T-helper 1 cell treated with Interleukin-12 subunit alpha and Interleukin-12 subunit beta and Interleukin-4 antibody, amounts not matched to agents 30 μg/mL and 1 μg/mL, for 36 hours (primary cell): ENCODE measurements around the gene BTBD2.

Experiments used
- H3K27ac Mint-ChIP-seq: one replicate; pipeline ENCODE4 v1.8.0; 2021; ENCODE audit warnings: mild to moderate bottlenecking, mixed read lengths
- H3K27me3 Mint-ChIP-seq: one replicate; pipeline ENCODE4 v1.8.0; 2021; ENCODE audit warnings: low read depth, mixed read lengths
- H3K36me3 Mint-ChIP-seq: one replicate; pipeline ENCODE4 v1.8.0; 2021; ENCODE audit warnings: low read depth, mixed read lengths
- H3K4me1 Mint-ChIP-seq: one replicate; pipeline ENCODE4 v1.8.0; 2021; ENCODE audit warnings: low read depth, mixed read lengths
- H3K4me3 Mint-ChIP-seq: one replicate; pipeline ENCODE4 v1.8.0; 2021; ENCODE audit warnings: mild to moderate bottlenecking, moderate library complexity, mixed read lengths
- H3K9me3 Mint-ChIP-seq: one replicate; pipeline ENCODE4 v1.8.0; 2021; ENCODE audit warnings: mixed read lengths

BTBD2 gene

DNA sequence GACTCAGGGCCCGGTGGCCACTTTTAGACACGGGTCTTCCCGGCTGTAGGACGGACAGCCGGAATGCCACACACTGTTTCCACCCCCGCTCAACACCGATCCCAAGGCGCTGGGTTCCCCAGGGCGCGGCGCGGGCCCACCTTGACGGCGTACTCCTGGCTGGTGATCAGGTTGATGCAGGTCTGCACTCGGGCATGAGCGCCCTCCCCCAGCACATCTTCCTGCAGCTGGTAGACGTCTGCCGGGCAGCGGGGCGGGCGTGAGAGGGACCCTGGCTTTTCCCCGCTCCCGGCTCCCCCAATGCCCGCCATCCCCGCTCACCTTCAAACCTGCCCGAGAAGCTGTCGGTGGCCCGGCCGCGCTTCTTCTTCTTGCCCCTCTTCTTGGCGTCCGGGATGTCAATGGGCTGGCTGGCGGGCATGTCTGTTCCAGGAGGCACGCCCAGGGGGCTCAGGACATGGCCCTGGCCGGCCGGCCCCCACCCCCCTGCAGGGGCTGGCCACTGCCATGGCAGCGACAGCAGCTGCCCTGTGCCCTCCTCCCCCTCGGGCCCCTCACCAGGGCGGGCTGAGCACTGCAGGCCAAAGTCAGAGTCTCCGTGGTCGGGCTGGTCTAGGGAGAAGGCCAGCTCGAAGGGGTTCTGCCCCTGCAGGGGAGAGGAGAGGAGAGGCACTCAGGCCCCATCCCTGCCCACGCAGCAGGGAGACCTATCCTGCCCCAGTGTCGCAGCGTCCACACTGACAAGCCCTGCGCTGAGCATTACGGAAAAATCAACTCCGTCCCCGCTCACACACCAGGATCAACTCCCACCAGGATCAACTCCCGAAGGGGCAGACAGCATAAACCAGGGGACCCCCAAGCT, 30.8 kb upstream of the BTBD2 start:
- peaks cover 5% of the 10 kb centered on the region for H3K36me3 Mint-ChIP-seq
- H3K4me3 Mint-ChIP-seq: no peak overlapping the region
- H3K27ac Mint-ChIP-seq: no peak overlapping the region
- no peaks in the 10 kb centered on the region for H3K27me3 Mint-ChIP-seq
- no peaks in the 10 kb centered on the region for H3K9me3 Mint-ChIP-seq
- peaks cover 13% of the 10 kb centered on the region for H3K4me1 Mint-ChIP-seq

DNA sequence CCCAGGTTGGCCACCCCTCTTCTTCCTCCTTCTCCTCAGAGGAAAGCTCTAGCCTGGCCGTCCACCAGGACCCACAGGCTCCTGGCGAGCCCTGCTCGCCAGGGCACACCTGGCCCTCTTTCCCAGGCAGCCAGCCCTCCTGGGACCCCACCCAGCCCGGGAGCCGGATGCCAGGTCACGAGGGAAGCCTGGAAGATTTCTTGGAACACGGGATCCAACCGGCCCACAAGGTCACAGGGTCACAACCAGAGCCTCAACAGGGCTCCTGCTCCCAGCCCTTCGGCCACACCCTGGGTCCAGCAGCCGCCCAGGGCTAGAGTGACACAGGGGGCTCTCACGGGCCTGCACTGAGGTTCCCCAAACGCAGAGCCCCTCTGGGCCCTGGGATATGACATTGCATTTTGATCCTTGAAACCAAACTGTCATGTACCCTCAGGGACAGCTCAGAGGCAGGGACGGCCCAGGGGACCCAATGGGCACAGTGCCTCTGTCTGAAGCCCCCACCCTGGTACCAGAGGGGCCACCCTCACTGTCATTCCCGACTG, 30.1 kb upstream of the BTBD2 start:
- H3K9me3 Mint-ChIP-seq: no peaks in the 10 kb centered on the region
- H3K4me1 Mint-ChIP-seq: peaks cover 13% of the 10 kb centered on the region
- H3K27ac Mint-ChIP-seq: no peak overlapping the region
- H3K27me3 Mint-ChIP-seq: no peaks in the 10 kb centered on the region
- H3K36me3 Mint-ChIP-seq: peaks cover 8% of the 10 kb centered on the region
- H3K4me3 Mint-ChIP-seq: no peak overlapping the region

GRCh38 chr19:2044709-2045500, 29.4 kb upstream of the BTBD2 start:
- H3K36me3 Mint-ChIP-seq: peaks cover 8% of the 10 kb centered on the region
- H3K27ac Mint-ChIP-seq: peak overlapping the region; percentile 52
- peaks cover 13% of the 10 kb centered on the region for H3K4me1 Mint-ChIP-seq
- no peaks in the 10 kb centered on the region for H3K9me3 Mint-ChIP-seq
- H3K27me3 Mint-ChIP-seq: no peaks in the 10 kb centered on the region
- no peak overlapping the region for H3K4me3 Mint-ChIP-seq

GRCh38 chr19:2043961-2044708, 28.6 kb upstream of the BTBD2 start:
- Mint-ChIP-seq H3K4me1 (peaks cover 12% of the 10 kb centered on the region), H3K4me3 (peak overlapping the region; percentile 21), H3K27ac (peak overlapping the region; percentile 86), H3K27me3 (no peaks in the 10 kb centered on the region), H3K9me3 (no peaks in the 10 kb centered on the region), H3K36me3 (peaks cover 12% of the 10 kb centered on the region)

GRCh38 chr19:2043251-2043641, 27.7 kb upstream of the BTBD2 start:
- peak overlapping the region; percentile 23 for H3K4me3 Mint-ChIP-seq
- no peaks in the 10 kb centered on the region for H3K9me3 Mint-ChIP-seq
- H3K4me1 Mint-ChIP-seq: peaks cover 12% of the 10 kb centered on the region
- no peaks in the 10 kb centered on the region for H3K27me3 Mint-ChIP-seq
- peak overlapping the region; percentile 86 for H3K27ac Mint-ChIP-seq
- H3K36me3 Mint-ChIP-seq: peaks cover 12% of the 10 kb centered on the region

GRCh38 chr19:2042485-2043250, 27.2 kb upstream of the BTBD2 start:
- Mint-ChIP-seq H3K4me3 (peak overlapping the region; percentile 70), H3K4me1 (peaks cover 12% of the 10 kb centered on the region), H3K27me3 (no peaks in the 10 kb centered on the region), H3K27ac (peak overlapping the region; percentile 86), H3K36me3 (peaks cover 15% of the 10 kb centered on the region), H3K9me3 (no peaks in the 10 kb centered on the region)

GRCh38 chr19:2041683-2042484, 26.4 kb upstream of the BTBD2 start:
- peaks cover 17% of the 10 kb centered on the region for H3K36me3 Mint-ChIP-seq
- H3K4me3 Mint-ChIP-seq: peak overlapping the region; percentile 76
- H3K27me3 Mint-ChIP-seq: no peaks in the 10 kb centered on the region
- H3K4me1 Mint-ChIP-seq: peaks cover 12% of the 10 kb centered on the region
- H3K9me3 Mint-ChIP-seq: no peaks in the 10 kb centered on the region
- peak overlapping the region; percentile 90 for H3K27ac Mint-ChIP-seq

- no peaks in the 10 kb centered on the region for H3K9me3 Mint-ChIP-seq
- H3K4me1 Mint-ChIP-seq: peaks cover 12% of the 10 kb centered on the region
- H3K27me3 Mint-ChIP-seq: no peaks in the 10 kb centered on the region
- H3K27ac Mint-ChIP-seq: peak overlapping the region; percentile 90
- H3K4me3 Mint-ChIP-seq: peak overlapping the region; percentile 76
- H3K36me3 Mint-ChIP-seq: peaks cover 15% of the 10 kb centered on the region
Measured at GRCh38 chr19:2041433-2041682, 25.8 kb upstream of the BTBD2 start.

DNA sequence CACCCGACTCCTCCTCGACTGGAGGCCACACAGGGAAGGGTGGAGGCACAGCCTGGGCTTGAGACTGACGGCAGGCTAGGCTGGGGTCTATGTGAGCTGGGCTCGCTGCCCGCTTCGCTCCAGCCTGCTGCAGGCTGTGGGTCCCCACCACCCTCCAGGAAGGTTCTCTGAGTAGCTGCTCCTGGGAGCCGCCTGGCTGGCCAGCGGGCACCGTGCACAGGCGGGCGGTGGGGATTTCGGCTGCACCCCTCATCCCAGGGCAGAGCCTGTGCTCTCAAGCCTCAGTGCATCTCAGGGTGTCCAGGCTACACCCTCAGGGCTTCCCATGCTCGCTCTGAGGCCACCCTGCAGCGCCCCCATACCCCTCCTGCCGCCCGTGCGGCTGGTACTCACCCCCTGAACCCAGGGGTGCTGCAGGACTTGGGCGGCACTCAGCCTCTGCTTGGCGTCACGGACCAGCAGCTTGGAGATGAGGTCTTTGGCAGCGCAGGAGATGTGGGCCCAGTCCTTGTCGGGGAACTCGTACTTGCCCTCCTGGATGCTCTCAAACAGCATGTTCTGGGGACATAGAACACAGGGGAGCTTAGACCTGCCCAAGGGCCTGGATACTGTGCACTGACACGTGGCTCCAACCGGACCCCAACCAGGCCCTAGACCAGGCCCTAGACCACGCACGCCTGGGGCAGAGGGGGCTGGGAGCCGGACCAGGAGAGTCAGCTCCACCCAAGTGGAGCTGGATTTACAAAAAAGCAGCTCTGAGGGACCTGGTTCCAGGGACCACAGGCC, 25.3 kb upstream of the BTBD2 start:
- H3K27ac Mint-ChIP-seq: peak overlapping the region; percentile 90
- no peaks in the 10 kb centered on the region for H3K27me3 Mint-ChIP-seq
- H3K4me1 Mint-ChIP-seq: peaks cover 12% of the 10 kb centered on the region
- H3K36me3 Mint-ChIP-seq: peaks cover 15% of the 10 kb centered on the region
- H3K9me3 Mint-ChIP-seq: no peaks in the 10 kb centered on the region
- peak overlapping the region; percentile 10 for H3K4me3 Mint-ChIP-seq

DNA sequence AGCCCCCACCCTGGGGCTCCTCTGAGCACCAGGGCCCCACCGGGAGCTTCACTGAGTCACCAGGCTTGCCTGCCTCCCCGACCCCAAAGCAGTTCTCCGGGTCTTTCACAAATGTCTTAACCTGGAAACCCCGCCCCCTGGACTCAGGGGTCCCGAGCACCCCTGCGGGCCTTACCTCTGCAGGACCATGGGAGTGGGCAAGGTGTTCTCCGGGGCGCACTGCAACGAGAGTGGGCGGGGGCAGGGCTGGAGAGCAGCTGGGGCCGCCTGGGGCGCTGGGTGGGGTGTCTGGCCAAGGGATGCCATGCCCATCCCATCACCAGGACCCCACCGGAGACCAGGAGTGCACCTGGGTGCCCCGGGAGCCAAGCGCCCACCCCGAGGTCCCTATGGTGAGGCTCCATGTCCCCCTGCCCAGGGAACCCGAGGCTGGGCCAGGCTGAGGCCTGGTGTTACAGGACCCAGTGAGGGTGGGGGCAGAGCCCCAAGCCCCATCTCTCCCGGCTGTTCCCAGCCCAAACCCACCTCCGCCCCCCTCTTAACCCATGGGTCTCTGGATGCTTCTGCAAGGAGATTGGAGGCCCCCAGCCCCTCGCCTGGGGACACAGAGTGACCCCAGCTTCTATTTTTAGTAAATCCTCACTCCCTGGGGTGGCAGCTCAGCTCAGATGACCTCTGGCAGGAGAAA, 24.6 kb upstream of the BTBD2 start:
- Mint-ChIP-seq H3K36me3 (peaks cover 15% of the 10 kb centered on the region), H3K27ac (no peak overlapping the region), H3K27me3 (no peaks in the 10 kb centered on the region), H3K4me1 (peaks cover 14% of the 10 kb centered on the region), H3K9me3 (no peaks in the 10 kb centered on the region), H3K4me3 (no peak overlapping the region)

GRCh38 chr19:2039089-2039958, 23.8 kb upstream of the BTBD2 start:
- Mint-ChIP-seq H3K4me1 (peaks cover 15% of the 10 kb centered on the region), H3K27ac (peak overlapping the region; percentile 74), H3K9me3 (no peaks in the 10 kb centered on the region), H3K36me3 (peaks cover 15% of the 10 kb centered on the region), H3K27me3 (no peaks in the 10 kb centered on the region), H3K4me3 (no peak overlapping the region)
